Psoas muscle (tissue), 8 donors: Measurements from ENCODE around the gene VTI1B. TPM values are rescaled to one million over a fixed set of nuclear protein-coding genes. Genes with fewer than 3 reads are reported as not detected.
"Not testable (repeated sequence)": the region's sequence is repeated elsewhere in the genome, so short reads cannot be mapped to it uniquely, and the experiment has no call there.

Experiments used
- ATAC-seq, 4 donors: fragments of 200-7000 bp; cut with Tn5 transposase; one replicate each; pipeline ENCODE4 v1.9.1; 2020; ENCODE audit warnings: moderate library complexity in 3 of 4, mild to moderate bottlenecking in 2 of 4
- DNase-seq, 2 donors: peaks; one replicate each; pipeline ENCODE4 v3.0.0-alpha.2; 2020
- H3K27ac ChIP-seq: fragments of 200-600 bp; one replicate; pipeline ENCODE4 v1.8.0; 2022
- H3K27me3 ChIP-seq, 3 donors: fragments of 200-600 bp in 1 of 3; one replicate each; pipeline versions ENCODE4 v1.6.1 to v1.8.0; 2013 to 2022; ENCODE audit warnings: low read length in 2 of 3, mild to moderate bottlenecking in 2 of 3, moderate library complexity in 1 of 3; ENCODE audit not compliant: insufficient read depth in 3 of 3
- H3K36me3 ChIP-seq, 2 donors: fragments of 200-600 bp in 1 of 2; one replicate each; pipeline versions ENCODE4 v1.6.1 to v1.8.0; 2013 to 2022; ENCODE audit warnings: low read depth in 1 of 2, mild to moderate bottlenecking in 1 of 2, moderate library complexity in 1 of 2; ENCODE audit not compliant: insufficient read depth in 1 of 2
- H3K4me1 ChIP-seq: fragments of 200-600 bp; one replicate; pipeline ENCODE4 v1.8.0; 2022
- H3K4me3 ChIP-seq: fragments of 200-600 bp; one replicate; pipeline ENCODE4 v1.8.0; 2022; ENCODE audit warnings: mild to moderate bottlenecking
- H3K9me3 ChIP-seq: fragments of 200-600 bp; one replicate; pipeline ENCODE4 v1.8.0; 2022
- CTCF ChIP-seq: fragments of 200-600 bp; IDR thresholded peaks from one replicate; pipeline ENCODE4 v1.8.0; 2022; ENCODE audit warnings: antibody characterized with exemption
- WGBS, 3 donors: extraction: QIAGEN DNeasy Blood & Tissue Kit; methylation state at CpG; one replicate each; pipeline versions ENCODE4 v1.1.6 to v1.1.7; 2013; 5-methylcytosine and 5-hydroxymethylcytosine counted together
- intact Hi-C, 2 donors: fragments of 100-400 bp; cut with DNase I; formaldehyde crosslinking; loops; one replicate each; pipeline versions ENCODE4 v1.11.0 to v1.14.2; 2022
- polyA plus RNA-seq, 3 donors: library from polyadenylated mRNA; stranded (reverse); fragments of 200-250 nt; gene quantifications; one replicate each; pipeline ENCODE4 v1.2.3, GENCODE V29; 2013
- total RNA-seq, 4 donors: library from RNA; stranded (reverse); fragmentation: NEBNext Ultra II Directional in 2 of 4; extraction: Animal tissue kit (Norgen Biotek cat#: 25700) in 2 of 4; gene quantifications; one replicate each; pipeline versions ENCODE4 v1.2.1 to v1.2.4, GENCODE V29; 2021 to 2023
- donor health status: healthy with polysubstance abuse.
- donor health status: DM: no; HTN: no; CAD: no; lungs with moderate emphysema.
- donor health status: Bipolar disorder and iron deficiency.
- donor health status: healthy.
- donor health status: DM: yes; HTN: yes; CAD: no.
- donor health status: DM: no; HTN: no; CAD: no.
- donor health status: DM: no; HTN: no; CAD: no.
- donor health status: DM: yes; HTN: yes; CAD: no.

VTI1B gene
- total and polyA plus RNA-seq, 7 donors, result 61.3 to 110 (median 89.7) TPM

DNA sequence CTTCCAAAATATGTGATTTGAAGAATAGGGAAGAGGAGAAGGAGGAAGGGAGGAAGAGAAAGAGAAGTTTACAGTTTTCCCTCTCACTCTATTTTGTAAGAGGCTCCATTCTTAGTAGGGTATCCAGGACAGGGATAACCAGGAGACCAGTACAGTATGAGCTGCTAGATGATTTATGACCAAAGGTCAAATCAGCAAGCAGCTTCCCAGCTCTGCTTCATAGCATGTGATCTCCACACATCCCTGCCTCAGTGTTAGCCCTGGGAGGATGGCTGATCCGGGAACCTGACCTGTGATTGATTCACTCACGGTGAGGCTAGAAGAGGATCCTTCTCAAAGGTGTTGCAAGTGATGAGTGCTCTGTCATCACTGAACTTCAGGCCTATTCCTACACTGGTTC is 43.8 kb upstream of the VTI1B start:
- ATAC-seq (no peak), DNase-seq (no peak)
- Histone ChIP-seq H3K36me3 (no peaks in the 10 kb centered on the region), H3K4me3 (no peak overlapping the region), H3K4me1 (peaks cover 3% of the 10 kb centered on the region), H3K27ac (no peak overlapping the region), H3K27me3 (no peaks in the 10 kb centered on the region), H3K9me3 (no peaks in the 10 kb centered on the region)
- WGBS, 3 donors, result 67 to 81% (median 77%) methylated on average over 2 of the region's 2 CpGs
- intact Hi-C loops, result no loop called here
- TF ChIP-seq CTCF, result no peak

DNA sequence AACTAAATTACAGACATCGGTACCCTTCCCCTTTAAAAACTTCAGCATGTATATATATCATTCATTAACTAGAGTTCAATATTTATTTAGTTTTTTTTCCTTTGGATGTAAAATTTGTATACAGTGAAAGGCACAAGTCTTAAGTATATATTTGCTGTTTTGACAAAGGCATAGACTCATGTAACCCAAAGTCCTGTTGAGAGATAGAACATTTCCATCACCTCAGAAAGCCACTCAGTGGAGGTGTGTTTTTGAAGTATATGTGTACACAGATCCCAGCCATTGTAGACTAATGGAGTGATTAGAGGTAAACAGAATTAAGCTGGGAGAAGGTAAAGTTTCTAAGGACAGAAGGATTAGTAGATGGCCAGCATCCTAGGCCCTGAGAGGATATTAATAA is 42.6 kb upstream of the VTI1B start:
- Histone ChIP-seq H3K9me3 (no peaks in the 10 kb centered on the region), H3K27me3 (no peaks in the 10 kb centered on the region), H3K27ac (no peak overlapping the region), H3K4me1 (peaks cover 2% of the 10 kb centered on the region), H3K4me3 (no peak overlapping the region), H3K36me3 (no peaks in the 10 kb centered on the region)
- no peak for TF ChIP-seq CTCF
- DNase-seq, result no peak
- WGBS, 3 donors, result 96 to 98% (median 97%) methylated on average over 1 of the region's 1 CpG
- ATAC-seq, result no peak
- intact Hi-C loops, result no loop called here

- Histone ChIP-seq H3K4me3 (no peak overlapping the region), H3K27me3 (no peaks in the 10 kb centered on the region), H3K9me3 (no peaks in the 10 kb centered on the region), H3K36me3 (no peaks in the 10 kb centered on the region), H3K4me1 (no peaks in the 10 kb centered on the region), H3K27ac (no peak overlapping the region)
- WGBS, 3 donors, result 86 to 93% (median 89%) methylated on average over 2 of the region's 2 CpGs
- TF ChIP-seq CTCF, result no peak
- intact Hi-C loops, result no loop called here
- DNase-seq (no peak), ATAC-seq (no peak)
These were observed 35.8 kb upstream of the VTI1B start for GRCh38 chr14:67710209-67710608.

- ATAC-seq, DNase-seq, H3K36me3 ChIP-seq, H3K4me1 ChIP-seq, H3K9me3 ChIP-seq, H3K27me3 ChIP-seq, H3K4me3 ChIP-seq, H3K27ac ChIP-seq: not testable (repeated sequence)
- 50 to 64% (median 60%) methylated on average over 1 of the region's 1 CpG for WGBS, 3 donors
- intact Hi-C loops, result loop anchor here (10.0 kb wide), 1 partner anchor 285 kb away; no protein-coding TSS in a partner anchor
These were observed 35.4 kb upstream of the VTI1B start for GRCh38 chr14:67709796-67710195.

GRCh38 chr14:67709346-67709745 is 34.9 kb upstream of the VTI1B start:
- intact Hi-C loops, result loop anchor here (10.0 kb wide), 1 partner anchor 285 kb away; no protein-coding TSS in a partner anchor
- not testable (repeated sequence) for H3K36me3 ChIP-seq, DNase-seq, H3K27me3 ChIP-seq, H3K4me1 ChIP-seq, H3K27ac ChIP-seq, ATAC-seq, H3K4me3 ChIP-seq, H3K9me3 ChIP-seq

GRCh38 chr14:67705211-67705610 is 30.8 kb upstream of the VTI1B start:
- H3K27ac ChIP-seq, result no peak overlapping the region
- no peaks in the 10 kb centered on the region for H3K4me1 ChIP-seq
- no peaks in the 10 kb centered on the region for H3K36me3 ChIP-seq
- no peak overlapping the region for H3K4me3 ChIP-seq
- TF ChIP-seq CTCF, result no peak
- H3K9me3 ChIP-seq, result no peaks in the 10 kb centered on the region
- intact Hi-C loops, result loop anchor here (2.0 to 10.0 kb wide), 2 partner anchors 122 to 280 kb away; no protein-coding TSS in a partner anchor
- DNase-seq, result no peak
- H3K27me3 ChIP-seq, result no peaks in the 10 kb centered on the region
- WGBS, 3 donors, result 67 to 70% (median 69%) methylated on average over 3 of the region's 3 CpGs
- ATAC-seq, result no peak
